NCI-H748 (cell line): Measurements from ENCODE around the gene SLC38A7.
"Not testable (repeated sequence)": the region's sequence is repeated elsewhere in the genome, so short reads cannot be mapped to it uniquely, and the experiment has no call there.

Experiments used
- DNase-seq: peaks from one replicate; lab custom pipeline; 2025; ENCODE audit not compliant: unreplicated experiment; lab: John Stamatoyannopoulos, UW

The SLC38A7 gene, protein sequence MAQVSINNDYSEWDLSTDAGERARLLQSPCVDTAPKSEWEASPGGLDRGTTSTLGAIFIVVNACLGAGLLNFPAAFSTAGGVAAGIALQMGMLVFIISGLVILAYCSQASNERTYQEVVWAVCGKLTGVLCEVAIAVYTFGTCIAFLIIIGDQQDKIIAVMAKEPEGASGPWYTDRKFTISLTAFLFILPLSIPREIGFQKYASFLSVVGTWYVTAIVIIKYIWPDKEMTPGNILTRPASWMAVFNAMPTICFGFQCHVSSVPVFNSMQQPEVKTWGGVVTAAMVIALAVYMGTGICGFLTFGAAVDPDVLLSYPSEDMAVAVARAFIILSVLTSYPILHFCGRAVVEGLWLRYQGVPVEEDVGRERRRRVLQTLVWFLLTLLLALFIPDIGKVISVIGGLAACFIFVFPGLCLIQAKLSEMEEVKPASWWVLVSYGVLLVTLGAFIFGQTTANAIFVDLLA

GRCh38 chr16:58684354-58685083 is at the start of gene SLC38A7:
TSS of gene SLC38A7 (minus strand) at chr16:58684770. CDS start at chr16:58680126, 4,644 bp downstream.
- peak; percentile 69 for DNase-seq

- DNase-seq: peak; percentile 83
These were observed 49.3 kb upstream of the SLC38A7 start, which contains the start of gene GOT2 for GRCh38 chr16:58733671-58734458. TSS of gene GOT2 (minus strand) at chr16:58734316. CDS start at chr16:58734228, 88 bp downstream.

DNA sequence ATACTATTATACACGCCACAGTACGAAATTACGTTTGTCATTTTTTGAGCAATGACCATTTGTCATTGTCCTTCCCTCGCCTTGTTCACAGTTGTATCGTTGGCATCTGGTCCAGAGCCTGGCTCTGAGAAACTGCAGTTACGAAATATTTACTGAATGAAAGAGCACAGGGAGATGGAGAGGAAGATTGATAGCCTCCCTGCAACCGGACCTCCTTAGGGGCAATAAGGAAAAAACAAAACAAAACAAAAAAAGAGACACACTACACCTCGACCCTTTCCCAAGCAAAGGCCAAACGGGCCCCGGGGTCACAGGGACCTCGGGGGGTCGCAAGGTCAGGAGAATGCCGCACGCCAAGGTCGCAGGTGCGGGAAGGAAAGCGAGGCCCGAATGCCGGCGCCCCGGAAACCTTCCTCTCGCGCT is 48.7 kb upstream of the SLC38A7 start:
- no peak for DNase-seq

DNA sequence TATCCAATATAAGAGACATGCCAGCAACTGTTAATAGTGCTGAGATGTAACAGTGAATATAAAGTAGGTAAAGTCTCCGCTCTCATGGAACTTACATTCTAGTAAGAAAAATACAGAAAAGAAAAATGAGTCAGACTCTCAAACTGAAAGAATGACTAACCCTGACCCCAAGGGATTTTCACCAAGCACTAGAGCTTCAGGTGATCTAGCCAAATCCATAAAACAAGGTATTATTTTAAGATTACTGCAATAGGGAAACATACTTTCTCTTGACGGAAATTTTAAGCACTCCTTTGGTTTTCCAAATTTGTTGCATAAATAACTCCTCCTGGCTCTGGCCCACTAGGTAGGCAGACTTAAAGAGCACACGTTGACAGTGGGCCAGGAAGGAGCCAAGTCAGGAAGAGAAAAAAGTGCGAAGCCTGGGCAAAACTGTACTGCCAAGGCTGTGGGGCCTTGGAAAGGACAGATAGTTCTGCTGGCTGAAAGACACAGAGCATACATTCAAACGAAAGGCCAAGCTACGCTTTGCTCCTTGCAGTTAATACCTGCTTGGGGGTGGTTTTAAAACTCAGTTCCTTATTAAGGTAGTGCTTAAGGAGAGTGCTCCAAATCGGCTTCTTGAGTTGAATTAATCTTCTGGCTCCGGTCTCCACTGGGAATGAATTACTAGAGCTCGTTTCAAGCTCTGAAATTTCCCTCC is 48.1 kb upstream of the SLC38A7 start:
- DNase-seq: no peak

DNA sequence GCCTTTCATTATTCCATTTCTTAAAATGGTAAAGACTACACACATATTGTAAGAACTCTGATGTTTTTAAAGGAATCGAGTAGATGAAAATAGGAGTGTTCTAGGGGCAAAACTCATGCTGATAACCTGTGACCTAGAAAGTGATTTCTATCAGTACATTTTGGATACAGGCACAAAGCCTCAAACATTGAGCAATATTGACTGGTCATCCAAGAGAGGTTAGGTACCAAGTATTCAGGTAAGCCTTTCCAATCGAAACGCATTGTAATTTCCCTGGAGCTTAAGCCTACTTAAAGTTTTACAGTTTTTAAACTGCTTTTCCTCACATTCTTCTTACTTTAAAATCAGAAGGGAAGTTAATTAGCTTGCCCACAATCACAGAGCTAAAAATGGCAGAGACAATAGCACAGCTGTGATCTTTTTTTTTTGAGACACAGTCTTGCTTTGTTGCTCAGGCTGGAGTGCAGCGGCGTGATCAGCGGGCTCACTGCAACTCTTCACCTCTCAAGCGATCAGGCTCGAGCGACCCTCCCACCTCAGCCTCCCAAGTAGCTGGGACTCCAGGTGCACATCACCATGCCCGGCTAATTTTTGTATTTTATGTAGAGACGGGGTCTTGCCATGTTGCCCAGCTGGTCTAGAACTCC is 46.3 kb upstream of the SLC38A7 start:
- no peak for DNase-seq

DNA sequence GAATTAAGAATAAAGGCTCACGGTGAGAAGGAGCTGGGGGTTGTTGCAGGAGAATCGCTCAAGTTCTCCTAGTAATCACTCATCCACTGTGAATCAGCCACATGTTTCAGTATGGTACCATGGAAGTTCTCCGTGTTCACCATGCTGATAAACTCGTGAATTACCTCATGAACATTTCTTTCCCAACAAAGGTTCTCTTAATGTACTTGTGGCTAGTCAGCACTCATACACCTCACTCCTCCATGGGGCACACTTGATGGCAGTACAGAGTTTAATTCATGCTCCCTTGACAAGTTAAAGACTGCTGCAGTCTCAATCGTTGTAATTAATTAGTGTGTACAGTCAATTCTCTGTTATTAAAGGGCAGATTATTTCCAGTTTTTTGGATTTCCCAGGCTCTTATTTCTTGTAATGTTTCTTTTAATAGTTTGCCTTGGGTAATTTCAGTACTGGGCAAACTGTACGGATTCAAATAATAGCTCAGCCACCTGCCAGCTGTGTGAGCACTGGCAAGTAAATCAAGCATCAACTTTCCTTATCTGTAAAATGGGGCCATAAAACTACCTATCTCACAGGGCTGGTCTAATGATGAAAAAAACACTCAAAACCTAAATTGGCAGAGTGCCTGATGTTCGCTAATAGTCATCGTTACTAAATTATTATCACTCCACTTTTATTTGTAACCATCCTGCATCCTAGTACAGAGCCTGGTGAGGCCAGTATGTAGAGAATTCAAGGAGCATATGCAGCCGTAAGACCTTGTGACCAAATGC is 43.4 kb upstream of the SLC38A7 start:
- DNase-seq: no peak

GRCh38 chr16:58727028-58727781 is 42.6 kb upstream of the SLC38A7 start:
- no peak for DNase-seq

GRCh38 chr16:58723109-58723508 is 38.5 kb upstream of the SLC38A7 start:
- no peak for DNase-seq

GRCh38 chr16:58717994-58718393 is 33.4 kb upstream of the SLC38A7 start:
- DNase-seq: no peak

DNA sequence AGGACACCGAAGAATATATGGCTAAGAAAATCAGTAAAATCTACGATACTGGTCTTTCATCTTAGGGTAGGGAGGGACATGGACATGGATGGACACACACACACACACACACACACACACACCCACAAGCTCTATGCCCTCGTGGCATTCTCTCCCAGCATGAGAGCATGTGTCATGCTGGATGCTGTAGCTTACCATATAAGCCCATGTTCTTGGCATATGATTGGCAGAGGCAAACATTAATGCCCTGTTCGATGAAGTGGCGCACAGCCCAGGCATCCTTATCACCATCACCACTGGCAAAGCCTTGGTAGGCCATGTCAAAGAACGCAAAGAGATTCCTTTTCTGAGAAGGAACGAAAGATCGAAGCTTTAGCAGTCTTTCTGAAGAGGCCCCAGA is 31.9 kb upstream of the SLC38A7 start:
- DNase-seq: no peak

DNA sequence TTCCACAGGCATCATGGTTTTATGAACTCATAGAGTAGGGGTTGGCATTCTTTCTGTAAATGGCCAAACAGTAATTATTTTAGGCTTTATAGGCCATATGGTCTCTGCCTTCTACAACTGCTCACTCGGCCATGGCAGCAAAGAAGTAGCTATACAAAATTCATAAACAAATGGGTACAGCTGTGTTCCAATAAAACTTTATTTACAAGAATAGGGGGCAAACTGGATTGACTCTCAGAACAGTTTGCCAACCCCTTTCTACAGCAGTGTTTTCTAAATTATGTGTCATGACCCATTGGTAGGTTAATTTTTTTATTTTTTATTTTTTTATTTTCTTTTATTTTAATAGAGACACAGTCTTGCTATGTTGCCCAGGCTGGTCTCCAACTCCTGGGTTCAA is 29.2 kb upstream of the SLC38A7 start:
- DNase-seq: no peak

GRCh38 chr16:58709333-58709732 is 24.8 kb upstream of the SLC38A7 start:
- DNase-seq: no peak

GRCh38 chr16:58699151-58699550 is 14.6 kb upstream of the SLC38A7 start:
- DNase-seq: no peak

DNA sequence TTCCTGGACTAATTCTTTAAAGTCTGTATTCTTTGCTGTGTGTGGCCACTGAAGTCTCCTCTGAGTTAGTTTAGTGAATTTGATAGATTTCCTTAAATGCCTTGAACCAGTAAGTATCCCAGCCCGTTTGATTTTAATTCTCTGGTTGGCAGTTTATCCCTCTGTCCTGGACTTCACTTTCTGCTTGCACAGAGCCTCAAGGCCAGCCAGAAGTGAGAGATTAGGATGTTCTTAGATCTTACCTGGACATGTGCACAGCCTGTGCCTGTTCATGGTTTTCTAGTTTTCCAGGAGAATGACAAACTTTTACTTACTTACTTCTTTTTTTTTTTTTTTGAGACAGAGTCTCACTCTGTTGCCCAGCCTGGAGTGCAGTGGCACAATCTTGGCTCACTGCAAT is 10.8 kb upstream of the SLC38A7 start:
- no peak for DNase-seq

DNA sequence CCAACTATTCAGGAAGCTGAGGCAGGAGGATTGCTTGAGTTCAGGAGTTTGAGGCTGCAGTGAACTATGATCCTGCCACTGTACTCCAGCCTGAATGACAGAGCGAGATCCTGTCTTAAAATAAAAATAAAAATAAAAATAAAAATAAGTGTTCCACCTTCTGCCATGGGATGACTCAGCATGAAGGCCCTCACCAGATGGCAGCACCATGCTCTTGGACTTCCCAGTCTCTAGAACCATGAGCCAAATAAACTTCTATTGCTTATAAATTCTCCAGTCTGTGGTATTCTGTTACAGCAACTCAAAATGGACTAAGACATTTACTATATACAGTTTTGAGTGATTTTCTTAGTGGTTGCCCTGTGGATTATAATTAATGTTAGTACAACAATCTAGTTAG is 7.9 kb upstream of the SLC38A7 start:
- no peak for DNase-seq

DNA sequence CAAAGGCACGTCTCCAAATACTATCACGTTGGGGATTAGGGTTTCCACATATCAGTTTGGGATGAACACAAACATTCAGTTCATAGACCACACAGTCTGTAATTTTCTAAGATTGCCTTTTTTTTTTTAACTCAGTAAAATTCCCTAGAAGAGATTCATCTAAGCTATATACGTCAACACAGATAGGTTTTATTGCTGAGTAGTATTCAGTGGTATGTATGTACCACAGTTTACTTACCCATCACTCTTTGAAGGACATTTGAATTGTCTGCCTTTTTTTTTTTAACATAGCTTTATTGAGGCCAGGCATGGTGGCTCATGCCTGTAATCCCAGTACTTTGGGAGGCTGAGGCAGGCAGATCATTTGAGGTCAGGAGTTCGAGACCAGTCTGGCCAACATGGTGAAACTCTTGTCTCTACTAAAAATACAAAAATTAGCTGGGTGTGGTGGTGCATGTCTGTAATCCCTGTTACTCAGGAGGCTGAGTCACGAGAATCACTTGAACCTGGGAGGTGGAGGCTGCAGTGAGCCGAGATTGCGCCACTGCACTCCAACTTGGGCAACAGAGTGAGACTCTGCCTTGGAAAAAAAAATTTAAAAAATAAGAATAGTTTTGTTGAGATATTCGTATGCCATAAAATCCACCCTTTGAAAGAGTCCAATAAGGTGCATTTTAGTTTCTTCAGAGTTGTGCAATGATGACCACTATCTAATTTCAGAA is 2.6 kb upstream of the SLC38A7 start:
- DNase-seq: not testable (repeated sequence)

DNA sequence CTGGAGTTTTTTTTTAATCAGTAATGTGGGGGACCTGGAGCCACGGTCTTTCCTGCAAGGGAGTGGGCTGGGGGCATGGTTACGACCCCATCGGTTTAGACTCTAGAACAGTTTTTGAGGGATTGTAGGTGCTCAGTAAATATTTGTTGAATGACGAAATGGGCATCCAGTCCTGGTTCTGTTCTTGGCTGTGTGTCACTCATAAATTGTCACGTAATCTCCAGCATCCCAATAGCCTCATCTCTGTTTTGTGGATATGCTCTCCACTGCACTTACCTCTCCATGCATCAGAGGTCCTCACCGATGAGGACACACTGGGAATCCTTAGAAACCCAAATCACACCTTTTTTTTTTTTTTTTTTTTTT is 497 bp upstream of the SLC38A7 start:
- DNase-seq: no peak

DNA sequence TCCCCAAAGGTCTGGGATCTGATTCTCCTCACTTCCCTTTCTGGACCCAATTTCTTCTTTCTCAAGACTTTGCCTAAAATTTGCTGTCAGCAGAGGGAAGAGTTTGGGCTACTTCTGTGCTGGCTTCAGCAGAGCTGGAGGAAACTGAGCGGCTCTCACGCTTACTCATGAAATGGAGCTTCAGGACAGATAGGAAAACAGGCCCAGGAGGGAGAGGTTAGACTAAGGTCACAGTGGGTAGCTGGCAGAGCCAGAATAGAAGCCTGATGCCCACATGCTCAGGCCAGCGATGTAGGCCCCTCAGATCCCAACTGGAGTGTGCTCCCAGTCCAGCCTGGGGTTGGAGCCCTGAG is 593 bp downstream of the SLC38A7 start:
- DNase-seq: no peak
